H54 (cell line): ENCODE measurements around the gene ATP8A1.
A peak's percentile ranks its signal among the peaks of the same experiment; 100 is the strongest.
"Not testable (repeated sequence)": the region's sequence is repeated elsewhere in the genome, so short reads cannot be mapped to it uniquely, and the experiment has no call there.

Experiments
- DNase-seq: peaks from one replicate; pipeline ENCODE4 v3.0.0; 2011; ENCODE audit warnings: low spot score, mixed read lengths; ENCODE audit not compliant: insufficient read length
- FAIRE-seq: peaks from 3 replicates; lab custom pipeline; 2011; peaks lifted over from hg19 to GRCh38; lab: Jason Lieb, UNC
- POLR2A ChIP-seq: IDR thresholded peaks from 2 replicates; pipeline ENCODE4 v1.6.1; 2011; ENCODE audit warnings: low read depth, mild to moderate bottlenecking, low read length

ATP8A1 gene

GRCh38 chr4:42655921-42656678 is 805 bp downstream of the ATP8A1 start:
- DNase-seq: no peak
- TF ChIP-seq POLR2A: no peak
- no peak for FAIRE-seq

GRCh38 chr4:42655269-42655637 is 1.7 kb downstream of the ATP8A1 start:
- FAIRE-seq: no peak
- TF ChIP-seq POLR2A: no peak
- no peak for DNase-seq

- peak; percentile 13 for DNase-seq
Observed at GRCh38 chr4:42654631-42655268, 2.2 kb downstream of the ATP8A1 start.

GRCh38 chr4:42653626-42654560 is 3.0 kb downstream of the ATP8A1 start:
- TF ChIP-seq POLR2A: no peak
- no peak for FAIRE-seq
- DNase-seq: no peak

More at GRCh38 chr4:42654631-42655268, 2.2 kb downstream of the ATP8A1 start:
- no peak for TF ChIP-seq POLR2A
- no peak for FAIRE-seq

- not testable (repeated sequence) for FAIRE-seq
Observed at GRCh38 chr4:42652529-42653231, 4.2 kb downstream of the ATP8A1 start.

GRCh38 chr4:42649870-42650269 is 7.0 kb downstream of the ATP8A1 start:
- TF ChIP-seq POLR2A: no peak

More at GRCh38 chr4:42652529-42653231, 4.2 kb downstream of the ATP8A1 start:
- DNase-seq: not testable (repeated sequence)

GRCh38 chr4:42646999-42647541 is 9.8 kb downstream of the ATP8A1 start:
- TF ChIP-seq POLR2A: no peak
- FAIRE-seq: no peak
- no peak for DNase-seq

More at GRCh38 chr4:42649870-42650269, 7.0 kb downstream of the ATP8A1 start:
- FAIRE-seq: no peak
- no peak for DNase-seq

GRCh38 chr4:42646013-42646784 is 10.7 kb downstream of the ATP8A1 start:
- no peak for FAIRE-seq
- no peak for DNase-seq
- TF ChIP-seq POLR2A: no peak

- DNase-seq (no peak), FAIRE-seq (no peak)
- TF ChIP-seq POLR2A: no peak
Observed at GRCh38 chr4:42644897-42645296, 12.0 kb downstream of the ATP8A1 start.

- TF ChIP-seq POLR2A: no peak
- FAIRE-seq (no peak), DNase-seq (no peak)
Observed at GRCh38 chr4:42643685-42644084, 13.2 kb downstream of the ATP8A1 start.

GRCh38 chr4:42642845-42643615 is 13.9 kb downstream of the ATP8A1 start:
- FAIRE-seq (no peak), DNase-seq (no peak)
- TF ChIP-seq POLR2A: no peak
